GM12891 (cell line): ENCODE data around the gene SNX9.

Source experiments
- PAX5 ChIP-seq: IDR thresholded peaks from 2 replicates; pipeline ENCODE4 v1.6.1; 2011; ENCODE audit warnings: low read length, moderate library complexity, mild to moderate bottlenecking; ENCODE audit not compliant: insufficient read depth, severe bottlenecking
- POLR2A ChIP-seq: IDR thresholded peaks from 2 replicates; pipeline ENCODE4 v1.6.1; 2011; ENCODE audit warnings: low read depth, low read length, control low read depth
- POLR2AphosphoS5 ChIP-seq: IDR thresholded peaks from 2 replicates; pipeline ENCODE4 v1.6.1; 2011; ENCODE audit warnings: low read depth, low read length, control low read depth
- POU2F2 ChIP-seq: IDR thresholded peaks from 2 replicates; pipeline ENCODE4 v1.6.1; 2011; ENCODE audit warnings: low read depth, mild to moderate bottlenecking, control low read depth, low read length, moderate library complexity
- SPI1 ChIP-seq: IDR thresholded peaks from 2 replicates; pipeline ENCODE4 v1.6.1; 2011; ENCODE audit warnings: low read depth, low read length, control low read depth
- TAF1 ChIP-seq: IDR thresholded peaks from 2 replicates; pipeline ENCODE4 v1.6.1; 2011; ENCODE audit warnings: low read depth, low read length, control low read depth

GRCh38 chr6:157993076-157993475 lies 170.0 kb downstream of the SNX9 start:
- no peak for TF ChIP-seq POLR2AphosphoS5
- TF ChIP-seq POLR2A: no peak
- no peak for TF ChIP-seq TAF1
- TF ChIP-seq POU2F2: no peak
- TF ChIP-seq SPI1: no peak
- TF ChIP-seq PAX5: no peak
